Tibial nerve (tissue), 3 donors: Measurements from ENCODE around the gene THEMIS.

Experiments
- POLR2A ChIP-seq, 2 donors: fragments of 450-650 bp; IDR thresholded peaks; one replicate each; pipeline ENCODE4 v1.6.1; 2017; ENCODE audit warnings: antibody characterized with exemption in 2 of 2, mild to moderate bottlenecking in 2 of 2, moderate library complexity in 2 of 2
- TF ChIP-seq, protein P1 (sequence below), 5 experiments: fragments of 200-600 bp in 3 of 5; fragments of 450-650 bp in 2 of 5; sonication (generic) in 3 of 5; IDR thresholded peaks; one replicate each; pipeline ENCODE4 v1.5.1; 2016 to 2019; ENCODE audit warnings: antibody characterized with exemption in 5 of 5, mild to moderate bottlenecking in 3 of 5, moderate library complexity in 2 of 5

DNA sequence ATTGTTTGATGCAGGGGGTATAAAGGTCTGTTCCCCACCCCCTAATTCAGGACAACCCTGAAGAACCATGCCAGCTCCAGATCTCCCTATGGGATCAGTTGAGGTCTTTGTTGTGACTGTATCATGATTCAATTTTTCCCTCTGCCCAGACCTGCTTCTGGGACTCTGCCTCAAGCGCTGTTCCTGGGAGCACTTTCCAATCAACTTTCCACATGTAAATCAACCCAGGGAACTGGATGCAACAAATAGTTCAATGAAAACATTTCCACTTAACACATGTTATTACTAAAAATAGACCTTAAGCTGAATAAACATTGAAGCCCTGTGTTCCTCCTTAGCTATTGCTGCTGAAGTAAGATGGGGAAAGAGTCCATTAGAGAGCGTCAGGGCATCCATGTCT is 184.4 kb downstream of the THEMIS start:
- TF ChIP-seq, protein P1, sequence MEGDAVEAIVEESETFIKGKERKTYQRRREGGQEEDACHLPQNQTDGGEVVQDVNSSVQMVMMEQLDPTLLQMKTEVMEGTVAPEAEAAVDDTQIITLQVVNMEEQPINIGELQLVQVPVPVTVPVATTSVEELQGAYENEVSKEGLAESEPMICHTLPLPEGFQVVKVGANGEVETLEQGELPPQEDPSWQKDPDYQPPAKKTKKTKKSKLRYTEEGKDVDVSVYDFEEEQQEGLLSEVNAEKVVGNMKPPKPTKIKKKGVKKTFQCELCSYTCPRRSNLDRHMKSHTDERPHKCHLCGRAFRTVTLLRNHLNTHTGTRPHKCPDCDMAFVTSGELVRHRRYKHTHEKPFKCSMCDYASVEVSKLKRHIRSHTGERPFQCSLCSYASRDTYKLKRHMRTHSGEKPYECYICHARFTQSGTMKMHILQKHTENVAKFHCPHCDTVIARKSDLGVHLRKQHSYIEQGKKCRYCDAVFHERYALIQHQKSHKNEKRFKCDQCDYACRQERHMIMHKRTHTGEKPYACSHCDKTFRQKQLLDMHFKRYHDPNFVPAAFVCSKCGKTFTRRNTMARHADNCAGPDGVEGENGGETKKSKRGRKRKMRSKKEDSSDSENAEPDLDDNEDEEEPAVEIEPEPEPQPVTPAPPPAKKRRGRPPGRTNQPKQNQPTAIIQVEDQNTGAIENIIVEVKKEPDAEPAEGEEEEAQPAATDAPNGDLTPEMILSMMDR (IDR thresholded peaks at IDR 0.05): no peak
- no peak for TF ChIP-seq POLR2A (IDR thresholded peaks at IDR 0.05)
